ENCODE data around the gene GRHL1. TPM values are rescaled to one million over a fixed set of nuclear protein-coding genes. Genes with fewer than 3 reads are reported as not detected.

The GRHL1 gene
- total and polyA plus RNA-seq, 2 experiments from 2014 or later, result 0.92 to 1.5 TPM

- TF ChIP-seq CTCF (IDR thresholded peaks at IDR 0.05; ENCODE audit: low read depth, low read length), result no peak
- H3K4me3 ChIP-seq, result no peak overlapping the region
- no peak for DNase-seq (ENCODE audit: low read depth in 1 of 2, low spot score in 1 of 2)
- H3K36me3 ChIP-seq, result no peaks in the 10 kb centered on the region
- no peaks in the 10 kb centered on the region for H3K27me3 ChIP-seq
- no peak overlapping the region for H3K27ac ChIP-seq
- no peaks in the 10 kb centered on the region for H3K9me3 ChIP-seq (ENCODE audit: low read depth)
- H3K4me1 ChIP-seq (ENCODE audit: low read depth), result no peaks in the 10 kb centered on the region
These were observed 30.2 kb downstream of the GRHL1 start for GRCh38 chr2:9981655-9982054.

- peak in 1 of 2 donors; percentile 82 for DNase-seq (ENCODE audit: low read depth in 1 of 2, low spot score in 1 of 2)
- Histone ChIP-seq H3K27me3 (no peaks in the 10 kb centered on the region), H3K4me3 (no peak overlapping the region), H3K27ac (no peak overlapping the region), H3K9me3 (ENCODE audit: low read depth) (no peaks in the 10 kb centered on the region), H3K4me1 (ENCODE audit: low read depth) (no peaks in the 10 kb centered on the region), H3K36me3 (no peaks in the 10 kb centered on the region)
- no peak for TF ChIP-seq CTCF (IDR thresholded peaks at IDR 0.05; ENCODE audit: low read depth, low read length)
These were observed 30.8 kb downstream of the GRHL1 start for GRCh38 chr2:9982248-9982647.

- Histone ChIP-seq H3K4me3 (no peak overlapping the region), H3K36me3 (no peaks in the 10 kb centered on the region), H3K27ac (no peak overlapping the region), H3K4me1 (ENCODE audit: low read depth) (no peaks in the 10 kb centered on the region), H3K27me3 (no peaks in the 10 kb centered on the region), H3K9me3 (ENCODE audit: low read depth) (no peaks in the 10 kb centered on the region)
- DNase-seq (ENCODE audit: low read depth in 1 of 2, low spot score in 1 of 2), result no peak
- no peak for TF ChIP-seq CTCF (IDR thresholded peaks at IDR 0.05; ENCODE audit: low read depth, low read length)
These were observed 31.4 kb downstream of the GRHL1 start for GRCh38 chr2:9982891-9983290.

- Histone ChIP-seq H3K27ac (no peak overlapping the region), H3K4me3 (no peak overlapping the region), H3K4me1 (ENCODE audit: low read depth) (no peaks in the 10 kb centered on the region), H3K36me3 (no peaks in the 10 kb centered on the region), H3K9me3 (ENCODE audit: low read depth) (no peaks in the 10 kb centered on the region), H3K27me3 (no peaks in the 10 kb centered on the region)
- no peak for TF ChIP-seq CTCF (IDR thresholded peaks at IDR 0.05; ENCODE audit: low read depth, low read length)
- DNase-seq (ENCODE audit: low read depth in 1 of 2, low spot score in 1 of 2), result peak in 1 of 2 donors; percentile 33
These were observed 32.1 kb downstream of the GRHL1 start for GRCh38 chr2:9983401-9984216.

- no peaks in the 10 kb centered on the region for H3K4me1 ChIP-seq (ENCODE audit: low read depth)
- no peak overlapping the region for H3K4me3 ChIP-seq
These were observed 32.8 kb downstream of the GRHL1 start for GRCh38 chr2:9984217-9984739.

More at GRCh38 chr2:9984217-9984739, 32.8 kb downstream of the GRHL1 start:
- H3K9me3 ChIP-seq (ENCODE audit: low read depth), result no peaks in the 10 kb centered on the region
- H3K27me3 ChIP-seq, result no peaks in the 10 kb centered on the region
- H3K27ac ChIP-seq, result no peak overlapping the region
- H3K36me3 ChIP-seq, result no peaks in the 10 kb centered on the region
- peak; percentile 66 for TF ChIP-seq CTCF (IDR thresholded peaks at IDR 0.05; ENCODE audit: low read depth, low read length)
- peak; percentile 61 to 71 for DNase-seq (ENCODE audit: low read depth in 1 of 2, low spot score in 1 of 2)

Measured in cardiac muscle cell (in vitro differentiated cells and primary cell).